ENCODE data around the gene ABCD2. TPM values are rescaled to one million over a fixed set of nuclear protein-coding genes. Genes with fewer than 3 reads are reported as not detected.

Gene ABCD2
- total and polyA plus RNA-seq, 8 donors: 0.08 to 0.52 (median 0.13) TPM

- Histone ChIP-seq H3K9me3 (no peaks in the 10 kb centered on the region), H3K4me3 (no peak overlapping the region), H3K36me3 (no peaks in the 10 kb centered on the region), H3K27me3 (no peaks in the 10 kb centered on the region), H3K4me1 (peaks cover 0 to 6% of the 10 kb centered on the region in 2 donors), H3K27ac (no peak overlapping the region)
- DNase-seq (no peak), ATAC-seq (no peak)
- TF ChIP-seq CTCF (IDR thresholded peaks at IDR 0.05): no peak
- intact Hi-C loops (cut with DNase I): no loop called here
Observed at GRCh38 chr12:39616251-39616650, 3.4 kb downstream of the ABCD2 start.

GRCh38 chr12:39613525-39613924 is 6.1 kb downstream of the ABCD2 start:
- no peak overlapping the region for H3K4me3 ChIP-seq
- no peak for DNase-seq

GRCh38 chr12:39612250-39612649 is 7.4 kb downstream of the ABCD2 start:
- intact Hi-C loops (cut with DNase I): no loop called here
- Histone ChIP-seq H3K4me3 (no peak overlapping the region), H3K27me3 (no peaks in the 10 kb centered on the region), H3K4me1 (no peaks in the 10 kb centered on the region), H3K27ac (no peak overlapping the region), H3K36me3 (no peaks in the 10 kb centered on the region), H3K9me3 (no peaks in the 10 kb centered on the region)
- DNase-seq (no peak), ATAC-seq (no peak)
- TF ChIP-seq CTCF (IDR thresholded peaks at IDR 0.05): no peak

More at GRCh38 chr12:39613525-39613924, 6.1 kb downstream of the ABCD2 start:
- ATAC-seq: no peak
- no peak for TF ChIP-seq CTCF (IDR thresholded peaks at IDR 0.05)
- H3K4me1 ChIP-seq: no peaks in the 10 kb centered on the region
- H3K36me3 ChIP-seq: no peaks in the 10 kb centered on the region
- no peaks in the 10 kb centered on the region for H3K9me3 ChIP-seq
- no peak overlapping the region for H3K27ac ChIP-seq
- intact Hi-C loops (cut with DNase I): no loop called here
- H3K27me3 ChIP-seq: no peaks in the 10 kb centered on the region

GRCh38 chr12:39611818-39612217 is 7.8 kb downstream of the ABCD2 start:
- Histone ChIP-seq H3K9me3 (no peaks in the 10 kb centered on the region), H3K27ac (no peak overlapping the region), H3K4me1 (no peaks in the 10 kb centered on the region), H3K36me3 (no peaks in the 10 kb centered on the region), H3K27me3 (no peaks in the 10 kb centered on the region), H3K4me3 (no peak overlapping the region)
- TF ChIP-seq CTCF (IDR thresholded peaks at IDR 0.05): no peak
- intact Hi-C loops (cut with DNase I): no loop called here
- DNase-seq (no peak), ATAC-seq (no peak)

- no peaks in the 10 kb centered on the region for H3K4me1 ChIP-seq
- H3K27ac ChIP-seq: no peak overlapping the region
- no peaks in the 10 kb centered on the region for H3K27me3 ChIP-seq
- DNase-seq (no peak), ATAC-seq (no peak)
- no peaks in the 10 kb centered on the region for H3K36me3 ChIP-seq
- intact Hi-C loops (cut with DNase I): no loop called here
- TF ChIP-seq CTCF (IDR thresholded peaks at IDR 0.05): no peak
- no peaks in the 10 kb centered on the region for H3K9me3 ChIP-seq
- H3K4me3 ChIP-seq: no peak overlapping the region
Observed at GRCh38 chr12:39610436-39611025, 9.1 kb downstream of the ABCD2 start.

Data from left lung (tissue), 10 donors.